HEK293 (cell line): ENCODE measurements around the gene LCN9.

Experiments
- CTCF ChIP-seq: fragments of 450-650 bp; formaldehyde crosslinking; IDR thresholded peaks from 2 replicates; pipeline ENCODE4 v1.5.1; 2016; ENCODE audit warnings: missing biosample characterization, missing genetic modification characterization
- MYNN ChIP-seq: fragments of 450-650 bp; formaldehyde crosslinking; IDR thresholded peaks from 2 replicates; pipeline ENCODE4 v1.5.1; 2016; ENCODE audit warnings: missing biosample characterization, missing genetic modification characterization, borderline replicate concordance
- OSR2 ChIP-seq: fragments of 450-650 bp; formaldehyde crosslinking; IDR thresholded peaks from 2 replicates; pipeline ENCODE4 v1.5.1; 2016; ENCODE audit warnings: missing biosample characterization, missing genetic modification characterization
- PATZ1 ChIP-seq: fragments of 450-650 bp; formaldehyde crosslinking; IDR thresholded peaks from 2 replicates; pipeline ENCODE4 v1.5.1; 2016; ENCODE audit warnings: missing biosample characterization, missing genetic modification characterization
- REST ChIP-seq: fragments of 450-650 bp; formaldehyde crosslinking; IDR thresholded peaks from 2 replicates; pipeline ENCODE4 v1.5.1; 2016; ENCODE audit warnings: missing biosample characterization, missing genetic modification characterization
- SALL2 ChIP-seq: fragments of 450-650 bp; formaldehyde crosslinking; IDR thresholded peaks from 2 replicates; pipeline ENCODE4 v1.5.0; 2017; ENCODE audit warnings: missing biosample characterization, mild to moderate bottlenecking, missing genetic modification characterization, borderline replicate concordance
- ZBTB7A ChIP-seq: fragments of 450-650 bp; formaldehyde crosslinking; IDR thresholded peaks from 2 replicates; pipeline ENCODE4 v1.5.1; 2016; ENCODE audit warnings: low read depth, missing biosample characterization, missing genetic modification characterization
- ZNF24 ChIP-seq: fragments of 450-650 bp; formaldehyde crosslinking; IDR thresholded peaks from 2 replicates; pipeline ENCODE4 v1.5.1; 2016; ENCODE audit warnings: missing biosample characterization, missing genetic modification characterization
- ZNF26 ChIP-seq: fragments of 450-650 bp; formaldehyde crosslinking; IDR thresholded peaks from 2 replicates; pipeline ENCODE4 v1.5.1; 2016; ENCODE audit warnings: missing biosample characterization, missing genetic modification characterization
- ZNF302 ChIP-seq: fragments of 450-650 bp; formaldehyde crosslinking; IDR thresholded peaks from 2 replicates; pipeline ENCODE4 v1.5.1; 2016; ENCODE audit warnings: missing biosample characterization, missing genetic modification characterization, low read depth
- ZNF544 ChIP-seq: fragments of 450-650 bp; formaldehyde crosslinking; IDR thresholded peaks from 2 replicates; pipeline ENCODE4 v1.5.0; 2017; ENCODE audit warnings: missing biosample characterization, missing genetic modification characterization
- ZNF558 ChIP-seq: fragments of 450-650 bp; formaldehyde crosslinking; IDR thresholded peaks from 2 replicates; pipeline ENCODE4 v1.5.1; 2016; ENCODE audit warnings: missing biosample characterization, missing genetic modification characterization
- ZNF660 ChIP-seq: fragments of 450-650 bp; IDR thresholded peaks from 2 replicates; pipeline ENCODE4 v1.5.1; 2018; ENCODE audit warnings: missing biosample characterization, mild to moderate bottlenecking, missing genetic modification characterization
- ZNF777 ChIP-seq: fragments of 450-650 bp; formaldehyde crosslinking; IDR thresholded peaks from 2 replicates; pipeline ENCODE4 v1.5.1; 2017; ENCODE audit warnings: missing biosample characterization, missing genetic modification characterization, borderline replicate concordance

GRCh38 chr9:135707252-135708138 lies 44.4 kb downstream of the LCN9 start:
- TF ChIP-seq CTCF (tag by site-specific recombination) = no peak
- no peak for TF ChIP-seq PATZ1 (tag by site-specific recombination)
- TF ChIP-seq OSR2 (tag by site-specific recombination) = no peak
- no peak for TF ChIP-seq ZBTB7A (tag by site-specific recombination)
- no peak for TF ChIP-seq ZNF777
- TF ChIP-seq REST (tag by site-specific recombination) = no peak
- no peak for TF ChIP-seq ZNF26 (tag by site-specific recombination)
- TF ChIP-seq MYNN (tag by site-specific recombination) = no peak
- TF ChIP-seq ZNF302 = no peak
- TF ChIP-seq ZNF660 = no peak
- no peak for TF ChIP-seq ZNF24 (tag by site-specific recombination)
- TF ChIP-seq ZNF558 = no peak
- no peak for TF ChIP-seq SALL2 (tag by site-specific recombination)
- no peak for TF ChIP-seq ZNF544 (tag by site-specific recombination)
